Right renal cortex interstitium (tissue), 3 donors: ENCODE measurements around the gene NDRG2. TPM values are rescaled to one million over a fixed set of nuclear protein-coding genes. Genes with fewer than 3 reads are reported as not detected.

Experiments used
- DNase-seq, 3 donors: peaks; one replicate each; pipeline ENCODE4 v3.0.0-alpha.2; 2013; ENCODE audit warnings: low read depth in 3 of 3, low spot score in 2 of 3
- polyA plus RNA-seq, 3 donors: library from polyadenylated mRNA; unstranded; fragments of 120-200 nt; gene quantifications; one replicate each; pipeline ENCODE4 v1.2.1, GENCODE V29; 2013; ENCODE audit not compliant: insufficient read length in 3 of 3

NDRG2 gene
- polyA plus RNA-seq, 3 donors = 157 to 174 (median 164) TPM

- DNase-seq = no peak
These were observed 12.3 kb upstream of the NDRG2 start for GRCh38 chr14:21037156-21037555.

GRCh38 chr14:21036751-21037150 is 11.9 kb upstream of the NDRG2 start:
- DNase-seq = no peak

GRCh38 chr14:21034707-21035106 is 9.8 kb upstream of the NDRG2 start, which contains the start of gene RNASE13:
Gene RNASE13 (minus strand): TSS chr14:21034807. CDS start chr14:21034288, 519 bp downstream.
- DNase-seq = no peak

GRCh38 chr14:21033133-21033698 is 8.4 kb upstream of the NDRG2 start:
- no peak for DNase-seq

- DNase-seq = no peak
These were observed 7.7 kb upstream of the NDRG2 start for GRCh38 chr14:21032326-21033132.

GRCh38 chr14:21030531-21030930 is 5.7 kb upstream of the NDRG2 start:
- no peak for DNase-seq

- no peak for DNase-seq
These were observed 5.1 kb upstream of the NDRG2 start, which contains the start of gene TPPP2 for GRCh38 chr14:21029917-21030316. Gene TPPP2 (plus strand): TSS chr14:21030217. CDS start chr14:21030582, 365 bp downstream.

GRCh38 chr14:21026988-21027315 is 2.1 kb upstream of the NDRG2 start:
- DNase-seq = no peak

GRCh38 chr14:21026274-21026987 is 1.6 kb upstream of the NDRG2 start:
- DNase-seq = no peak

GRCh38 chr14:21025371-21026273 is 761 bp upstream of the NDRG2 start:
- DNase-seq = no peak

- DNase-seq = no peak
These were observed 860 bp downstream of the NDRG2 start for GRCh38 chr14:21023817-21024584.

GRCh38 chr14:21023174-21023573 is 1.7 kb downstream of the NDRG2 start:
- DNase-seq = no peak

GRCh38 chr14:21022686-21023085 is 2.2 kb downstream of the NDRG2 start:
- DNase-seq = no peak

- DNase-seq = no peak
These were observed 3.8 kb downstream of the NDRG2 start for GRCh38 chr14:21020977-21021545.

GRCh38 chr14:21019366-21019765 is 5.5 kb downstream of the NDRG2 start:
- no peak for DNase-seq

GRCh38 chr14:21018781-21019180 is 6.1 kb downstream of the NDRG2 start:
- DNase-seq = no peak

GRCh38 chr14:21018286-21018685 is 6.6 kb downstream of the NDRG2 start:
- no peak for DNase-seq

GRCh38 chr14:21017528-21018245 is 7.2 kb downstream of the NDRG2 start:
- no peak for DNase-seq
